ENCODE measurements around the gene TGFBR1.

Gene TGFBR1

DNA sequence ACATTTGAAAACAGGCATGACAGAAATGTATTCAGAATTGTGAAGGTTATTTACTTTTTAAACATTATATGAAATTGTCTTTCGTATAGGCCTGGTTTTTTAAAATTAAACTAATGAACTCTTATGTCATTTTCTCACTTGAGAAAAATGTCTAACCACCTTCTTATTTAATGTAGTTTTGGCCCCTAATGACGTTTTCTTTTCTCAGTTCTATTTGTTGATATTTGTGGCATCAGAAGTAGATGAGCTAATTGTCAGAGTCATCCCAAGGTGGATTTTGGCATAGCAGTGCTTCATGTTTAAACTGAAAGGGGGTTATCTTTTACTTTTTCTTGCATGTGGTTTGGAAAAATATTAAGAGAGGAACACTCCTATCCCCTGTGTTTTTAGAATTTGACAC is 28.2 kb downstream of the TGFBR1 start:
- ChIA-PET POLR2A (no interaction called here), CTCF (interaction anchor here (0.6 to 2.1 kb wide), 4 partner anchors 9 to 284 kb away, joined by 3 to 9 read pairs (median 4); no protein-coding TSS in a partner anchor)
- no peak overlapping the region for H3K4me3 ChIP-seq (ENCODE audit: low read depth, low read length)
- no peak overlapping the region for H3K27ac ChIP-seq (ENCODE audit: extremely low read depth, low read depth, low read length)
- TF ChIP-seq TRIM28 (IDR thresholded peaks at IDR 0.05; ENCODE audit: borderline replicate concordance, low read length) (no peak), ZNF169 (tag by site-specific recombination; IDR thresholded peaks at IDR 0.05) (no peak), ZNF184 (tag by site-specific recombination; IDR thresholded peaks at IDR 0.05) (no peak), ZNF555 (tag by site-specific recombination; conservative IDR thresholded peaks at IDR 0.05) (no peak)
- TF ChIP-seq, protein P1, sequence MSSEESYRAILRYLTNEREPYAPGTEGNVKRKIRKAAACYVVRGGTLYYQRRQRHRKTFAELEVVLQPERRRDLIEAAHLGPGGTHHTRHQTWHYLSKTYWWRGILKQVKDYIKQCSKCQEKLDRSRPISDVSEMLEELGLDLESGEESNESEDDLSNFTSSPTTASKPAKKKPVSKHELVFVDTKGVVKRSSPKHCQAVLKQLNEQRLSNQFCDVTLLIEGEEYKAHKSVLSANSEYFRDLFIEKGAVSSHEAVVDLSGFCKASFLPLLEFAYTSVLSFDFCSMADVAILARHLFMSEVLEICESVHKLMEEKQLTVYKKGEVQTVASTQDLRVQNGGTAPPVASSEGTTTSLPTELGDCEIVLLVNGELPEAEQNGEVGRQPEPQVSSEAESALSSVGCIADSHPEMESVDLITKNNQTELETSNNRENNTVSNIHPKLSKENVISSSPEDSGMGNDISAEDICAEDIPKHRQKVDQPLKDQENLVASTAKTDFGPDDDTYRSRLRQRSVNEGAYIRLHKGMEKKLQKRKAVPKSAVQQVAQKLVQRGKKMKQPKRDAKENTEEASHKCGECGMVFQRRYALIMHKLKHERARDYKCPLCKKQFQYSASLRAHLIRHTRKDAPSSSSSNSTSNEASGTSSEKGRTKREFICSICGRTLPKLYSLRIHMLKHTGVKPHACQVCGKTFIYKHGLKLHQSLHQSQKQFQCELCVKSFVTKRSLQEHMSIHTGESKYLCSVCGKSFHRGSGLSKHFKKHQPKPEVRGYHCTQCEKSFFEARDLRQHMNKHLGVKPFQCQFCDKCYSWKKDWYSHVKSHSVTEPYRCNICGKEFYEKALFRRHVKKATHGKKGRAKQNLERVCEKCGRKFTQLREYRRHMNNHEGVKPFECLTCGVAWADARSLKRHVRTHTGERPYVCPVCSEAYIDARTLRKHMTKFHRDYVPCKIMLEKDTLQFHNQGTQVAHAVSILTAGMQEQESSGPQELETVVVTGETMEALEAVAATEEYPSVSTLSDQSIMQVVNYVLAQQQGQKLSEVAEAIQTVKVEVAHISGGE (tag by site-specific recombination; conservative IDR thresholded peaks at IDR 0.05; ENCODE audit: low read depth): no peak
- H3K9me3 ChIP-seq (ENCODE audit: control insufficient read depth, insufficient read depth, low read depth, low read length): no peaks in the 10 kb centered on the region
- H3K4me1 ChIP-seq (ENCODE audit: control insufficient read depth, insufficient read depth, low read length): no peaks in the 10 kb centered on the region
- peaks cover 0 to 6% of the 10 kb centered on the region in 2 experiments; a peak in 2 of 3 replicates for H3K36me3 ChIP-seq (ENCODE audit: control insufficient read depth in 2 of 2, insufficient read depth in 1 of 2, low read length in 2 of 2)

DNA sequence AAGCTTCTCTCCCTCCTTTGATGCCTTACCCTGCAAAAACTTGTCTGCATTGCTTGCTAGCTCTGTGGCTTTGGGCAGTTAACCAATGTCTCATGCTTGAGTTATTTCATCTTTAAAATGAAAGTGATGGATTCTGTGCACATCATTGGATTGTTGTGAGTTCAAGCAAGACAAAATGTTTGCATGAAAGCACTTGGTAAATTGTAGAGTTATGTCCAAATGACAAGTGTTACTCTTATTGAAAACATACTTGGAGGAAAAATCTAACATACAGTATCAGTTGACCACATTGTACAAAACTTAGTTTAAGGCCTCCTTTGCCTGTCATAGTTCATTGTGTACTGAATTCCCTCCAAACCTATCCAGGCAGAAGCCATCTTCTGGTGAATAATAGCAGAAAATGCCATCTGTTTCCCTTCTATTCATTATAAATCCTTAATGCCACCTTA is 30.0 kb downstream of the TGFBR1 start:
- ChIA-PET CTCF (interaction anchor here (0.6 to 9.3 kb wide), 3 partner anchors 104 to 286 kb away, joined by 3 to 89 read pairs (median 3); no protein-coding TSS in a partner anchor), POLR2A (interaction anchor here (1.2 kb wide), 1 partner anchor 30 kb away, joined by 3 read pairs; the partner anchor contains the start of gene TGFBR1)
- Histone ChIP-seq H3K27ac (ENCODE audit: extremely low read depth, low read depth, low read length) (no peak overlapping the region), H3K4me1 (ENCODE audit: control insufficient read depth, insufficient read depth, low read length) (no peaks in the 10 kb centered on the region), H3K4me3 (ENCODE audit: low read depth, low read length) (no peak overlapping the region), H3K36me3 (ENCODE audit: control insufficient read depth in 2 of 2, insufficient read depth in 1 of 2, low read length in 2 of 2) (peaks cover 0 to 9% of the 10 kb centered on the region in 2 experiments; a peak in 2 of 3 replicates), H3K9me3 (ENCODE audit: control insufficient read depth, insufficient read depth, low read depth, low read length) (no peaks in the 10 kb centered on the region)
- no peak for TF ChIP-seq ZNF830 (tag by site-specific recombination; IDR thresholded peaks at IDR 0.05; ENCODE audit: low read depth)
- TF ChIP-seq, protein P2, sequence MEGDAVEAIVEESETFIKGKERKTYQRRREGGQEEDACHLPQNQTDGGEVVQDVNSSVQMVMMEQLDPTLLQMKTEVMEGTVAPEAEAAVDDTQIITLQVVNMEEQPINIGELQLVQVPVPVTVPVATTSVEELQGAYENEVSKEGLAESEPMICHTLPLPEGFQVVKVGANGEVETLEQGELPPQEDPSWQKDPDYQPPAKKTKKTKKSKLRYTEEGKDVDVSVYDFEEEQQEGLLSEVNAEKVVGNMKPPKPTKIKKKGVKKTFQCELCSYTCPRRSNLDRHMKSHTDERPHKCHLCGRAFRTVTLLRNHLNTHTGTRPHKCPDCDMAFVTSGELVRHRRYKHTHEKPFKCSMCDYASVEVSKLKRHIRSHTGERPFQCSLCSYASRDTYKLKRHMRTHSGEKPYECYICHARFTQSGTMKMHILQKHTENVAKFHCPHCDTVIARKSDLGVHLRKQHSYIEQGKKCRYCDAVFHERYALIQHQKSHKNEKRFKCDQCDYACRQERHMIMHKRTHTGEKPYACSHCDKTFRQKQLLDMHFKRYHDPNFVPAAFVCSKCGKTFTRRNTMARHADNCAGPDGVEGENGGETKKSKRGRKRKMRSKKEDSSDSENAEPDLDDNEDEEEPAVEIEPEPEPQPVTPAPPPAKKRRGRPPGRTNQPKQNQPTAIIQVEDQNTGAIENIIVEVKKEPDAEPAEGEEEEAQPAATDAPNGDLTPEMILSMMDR (tag by site-specific recombination; IDR thresholded peaks at IDR 0.05): no peak
- TF ChIP-seq, protein P3, sequence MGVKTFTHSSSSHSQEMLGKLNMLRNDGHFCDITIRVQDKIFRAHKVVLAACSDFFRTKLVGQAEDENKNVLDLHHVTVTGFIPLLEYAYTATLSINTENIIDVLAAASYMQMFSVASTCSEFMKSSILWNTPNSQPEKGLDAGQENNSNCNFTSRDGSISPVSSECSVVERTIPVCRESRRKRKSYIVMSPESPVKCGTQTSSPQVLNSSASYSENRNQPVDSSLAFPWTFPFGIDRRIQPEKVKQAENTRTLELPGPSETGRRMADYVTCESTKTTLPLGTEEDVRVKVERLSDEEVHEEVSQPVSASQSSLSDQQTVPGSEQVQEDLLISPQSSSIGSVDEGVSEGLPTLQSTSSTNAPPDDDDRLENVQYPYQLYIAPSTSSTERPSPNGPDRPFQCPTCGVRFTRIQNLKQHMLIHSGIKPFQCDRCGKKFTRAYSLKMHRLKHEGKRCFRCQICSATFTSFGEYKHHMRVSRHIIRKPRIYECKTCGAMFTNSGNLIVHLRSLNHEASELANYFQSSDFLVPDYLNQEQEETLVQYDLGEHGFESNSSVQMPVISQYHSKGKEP (tag by site-specific recombination; IDR thresholded peaks at IDR 0.05): no peak
- no peak for TF ChIP-seq HOXD13 (CRISPR knock-in tag; IDR thresholded peaks at IDR 0.05; ENCODE audit: borderline replicate concordance)
- TF ChIP-seq ZNF664 (tag by site-specific recombination; IDR thresholded peaks at IDR 0.05): no peak
- TF ChIP-seq ZNF202 (tag by site-specific recombination; IDR thresholded peaks at IDR 0.05; ENCODE audit: borderline replicate concordance): no peak
- no peak for TF ChIP-seq RBAK (tag by site-specific recombination; IDR thresholded peaks at IDR 0.05)
- no peak for TF ChIP-seq BCL11B (tag by site-specific recombination; IDR thresholded peaks at IDR 0.05; ENCODE audit: low read depth)
- TF ChIP-seq ZNF707 (tag by site-specific recombination; IDR thresholded peaks at IDR 0.05): no peak
- no peak for TF ChIP-seq ZEB2 (tag by site-specific recombination; IDR thresholded peaks at IDR 0.05)
- TF ChIP-seq SCRT2 (tag by site-specific recombination; IDR thresholded peaks at IDR 0.05): no peak
- TF ChIP-seq ZNF10 (tag by site-specific recombination; IDR thresholded peaks at IDR 0.05): no peak
- TF ChIP-seq ZNF76 (tag by site-specific recombination; IDR thresholded peaks at IDR 0.05; ENCODE audit: borderline replicate concordance, low read depth): no peak
- TF ChIP-seq, protein P4, sequence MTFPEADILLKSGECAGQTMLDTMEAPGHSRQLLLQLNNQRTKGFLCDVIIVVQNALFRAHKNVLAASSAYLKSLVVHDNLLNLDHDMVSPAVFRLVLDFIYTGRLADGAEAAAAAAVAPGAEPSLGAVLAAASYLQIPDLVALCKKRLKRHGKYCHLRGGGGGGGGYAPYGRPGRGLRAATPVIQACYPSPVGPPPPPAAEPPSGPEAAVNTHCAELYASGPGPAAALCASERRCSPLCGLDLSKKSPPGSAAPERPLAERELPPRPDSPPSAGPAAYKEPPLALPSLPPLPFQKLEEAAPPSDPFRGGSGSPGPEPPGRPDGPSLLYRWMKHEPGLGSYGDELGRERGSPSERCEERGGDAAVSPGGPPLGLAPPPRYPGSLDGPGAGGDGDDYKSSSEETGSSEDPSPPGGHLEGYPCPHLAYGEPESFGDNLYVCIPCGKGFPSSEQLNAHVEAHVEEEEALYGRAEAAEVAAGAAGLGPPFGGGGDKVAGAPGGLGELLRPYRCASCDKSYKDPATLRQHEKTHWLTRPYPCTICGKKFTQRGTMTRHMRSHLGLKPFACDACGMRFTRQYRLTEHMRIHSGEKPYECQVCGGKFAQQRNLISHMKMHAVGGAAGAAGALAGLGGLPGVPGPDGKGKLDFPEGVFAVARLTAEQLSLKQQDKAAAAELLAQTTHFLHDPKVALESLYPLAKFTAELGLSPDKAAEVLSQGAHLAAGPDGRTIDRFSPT (tag by site-specific recombination; IDR thresholded peaks at IDR 0.05): no peak
- TF ChIP-seq ZNF777 (tag by site-specific recombination; IDR thresholded peaks at IDR 0.05; ENCODE audit: borderline replicate concordance): no peak

All from HEK293 (cell line).